ENCODE measurements around the gene CASP8. TPM values are rescaled to one million over a fixed set of nuclear protein-coding genes. Genes with fewer than 3 reads are reported as not detected.

The CASP8 gene
- total and polyA plus RNA-seq, 9 of the 15 experiments (the other 6 are each of a cell fraction or from before 2014, with no cell fraction given), result 10.2 to 31.4 (median 19.4) TPM

- TF ChIP-seq REST (IDR thresholded peaks at IDR 0.05; ENCODE audit: borderline replicate concordance), result no peak
- TF ChIP-seq REST (CRISPR knock-in tag; IDR thresholded peaks at IDR 0.05; ENCODE audit: low read depth), result no peak
These were observed 2.9 kb upstream of the CASP8 start (continued) for GRCh38 chr2:201257381-201257955.
